LNCaP clone FGC (cell line): ENCODE data around the gene CDK6.

Experiments used
- DNase-seq: peaks from one replicate; pipeline ENCODE4 v3.0.0-alpha.2; 2011; ENCODE audit warnings: low read depth
- H3K4me3 ChIP-seq: 2 replicates; pipeline ENCODE4 v1.5.1; 2011; ENCODE audit warnings: mild to moderate bottlenecking, low read depth, low read length, control low read depth
- CTCF ChIP-seq: IDR thresholded peaks from 2 replicates; pipeline ENCODE4 v1.5.1; 2012; ENCODE audit warnings: mild to moderate bottlenecking; ENCODE audit not compliant: control insufficient read depth, insufficient read depth; ENCODE audit errors: extremely low read depth

The CDK6 gene

DNA sequence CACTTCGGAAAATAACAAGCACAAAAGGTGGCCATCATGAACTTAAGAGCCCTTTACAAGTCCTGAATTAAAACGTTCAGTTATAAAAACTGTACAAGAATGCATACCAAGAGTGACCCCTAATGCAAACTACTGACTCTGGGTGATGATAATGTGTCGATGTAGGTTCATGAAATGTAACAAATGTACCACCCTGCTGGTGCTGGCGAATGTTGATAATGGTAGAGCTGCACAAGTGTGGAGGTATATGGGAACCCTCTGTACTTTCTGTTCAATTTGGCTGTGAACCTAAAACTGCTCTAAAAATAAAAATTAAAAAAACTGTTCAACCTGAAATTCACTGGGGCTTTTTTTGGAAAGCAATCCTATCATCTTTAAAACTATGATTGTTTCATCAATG lies 249.5 kb downstream of the CDK6 start:
- no peak overlapping the region for H3K4me3 ChIP-seq
- TF ChIP-seq CTCF: no peak

DNA sequence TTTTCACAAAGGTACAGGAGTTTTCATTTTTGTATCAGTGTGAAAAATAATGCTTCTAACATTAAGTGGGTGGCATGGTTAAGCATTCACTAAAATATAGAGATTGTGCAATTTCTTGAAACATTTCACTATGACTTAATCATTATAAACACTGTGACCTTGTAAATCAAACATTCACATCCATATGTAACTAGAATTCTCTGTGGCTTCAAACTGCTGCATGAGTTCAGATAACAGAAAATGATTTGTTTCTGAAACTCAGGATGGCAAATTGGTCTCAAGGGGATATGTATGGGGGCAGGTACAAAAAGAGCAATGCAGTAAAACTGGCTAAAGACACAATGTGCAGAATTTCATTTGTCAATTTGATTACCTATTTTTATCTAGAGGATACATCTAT lies 250.0 kb downstream of the CDK6 start:
- DNase-seq: no peak
- no peak for TF ChIP-seq CTCF
- no peak overlapping the region for H3K4me3 ChIP-seq

More for the DNA sequence above, 249.5 kb downstream of the CDK6 start:
- DNase-seq: no peak

GRCh38 chr7:92584953-92585352 lies 251.4 kb downstream of the CDK6 start:
- no peak overlapping the region for H3K4me3 ChIP-seq
- no peak for TF ChIP-seq CTCF
- DNase-seq: peak; percentile 72

DNA sequence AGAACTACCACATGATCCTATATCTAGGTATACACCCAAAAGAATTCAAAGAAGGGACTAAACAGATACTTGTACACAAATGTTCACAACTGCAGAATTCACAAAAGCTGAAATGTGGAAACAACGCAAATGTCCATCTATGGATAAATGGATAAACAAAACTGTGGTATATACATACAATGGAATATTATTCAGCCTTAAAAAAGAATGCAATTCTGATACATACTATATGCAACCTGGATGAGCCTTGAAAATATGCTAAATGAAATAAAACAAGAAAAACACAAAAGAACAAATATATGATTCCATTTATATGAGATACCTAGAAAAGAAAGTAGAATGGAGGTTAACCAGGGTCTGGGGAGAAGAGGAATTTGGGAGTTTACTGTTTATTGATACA lies 253.4 kb downstream of the CDK6 start:
- no peak overlapping the region for H3K4me3 ChIP-seq
- no peak for TF ChIP-seq CTCF

GRCh38 chr7:92576296-92576695 lies 260.1 kb downstream of the CDK6 start:
- H3K4me3 ChIP-seq: no peak overlapping the region
- no peak for DNase-seq
- TF ChIP-seq CTCF: no peak

More for the DNA sequence above, 253.4 kb downstream of the CDK6 start:
- DNase-seq: no peak

GRCh38 chr7:92569137-92569536 lies 267.2 kb downstream of the CDK6 start:
- DNase-seq: no peak
- TF ChIP-seq CTCF: no peak

DNA sequence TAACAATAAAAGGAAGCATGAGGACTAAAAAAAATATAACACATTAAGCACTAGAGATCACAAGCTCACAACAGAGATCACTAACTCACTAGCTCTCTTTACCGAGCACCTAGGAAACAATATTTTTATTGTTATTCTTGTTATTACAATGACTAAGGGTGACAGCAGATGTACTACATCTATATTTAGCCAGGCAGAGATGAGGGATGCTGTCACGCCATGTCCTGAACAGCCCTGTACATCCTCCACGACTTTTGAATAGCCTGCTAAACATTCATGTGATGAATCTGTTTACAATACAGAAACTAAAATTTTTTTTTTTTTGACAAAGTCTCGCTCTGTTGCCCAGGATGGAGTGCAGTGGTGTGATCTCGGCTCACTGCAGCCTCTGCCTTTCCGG lies 268.9 kb downstream of the CDK6 start:
- TF ChIP-seq CTCF: no peak
- H3K4me3 ChIP-seq: no peak overlapping the region
- DNase-seq: no peak

More at GRCh38 chr7:92569137-92569536, 267.2 kb downstream of the CDK6 start:
- H3K4me3 ChIP-seq: no peak overlapping the region
